HG02571 (cell line): ENCODE results near the gene ADAMTS17.
"Not testable (repeated sequence)": the region's sequence is repeated elsewhere in the genome, so short reads cannot be mapped to it uniquely, and the experiment has no call there.

Source experiments
- ATAC-seq: cut with Tn5 transposase; IDR thresholded peaks from one replicate; pipeline ENCODE4 v1.9.1; 2021; ENCODE audit warnings: mild to moderate bottlenecking, moderate library complexity; ENCODE audit not compliant: unreplicated experiment

ADAMTS17 gene

DNA sequence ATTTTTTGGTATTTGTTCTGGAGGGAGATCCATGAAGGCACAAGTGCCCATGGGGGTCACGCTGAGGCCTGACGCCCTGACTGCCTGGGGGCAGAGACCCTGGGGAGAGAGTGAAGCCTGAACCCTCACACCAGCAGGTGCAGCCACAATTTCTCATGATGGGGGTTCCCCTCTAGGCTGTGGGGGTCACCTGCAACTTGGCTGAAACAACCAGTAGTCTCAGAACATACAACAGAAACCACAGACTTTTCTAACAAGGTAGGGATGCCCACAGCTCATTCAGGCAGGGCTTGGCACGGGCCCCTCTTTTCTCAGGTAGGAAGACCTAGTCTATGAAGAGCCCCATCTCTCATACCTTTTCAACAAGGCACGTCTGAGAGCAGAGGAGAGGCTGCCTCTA, 245.1 kb downstream of the ADAMTS17 start:
- no peak for ATAC-seq

DNA sequence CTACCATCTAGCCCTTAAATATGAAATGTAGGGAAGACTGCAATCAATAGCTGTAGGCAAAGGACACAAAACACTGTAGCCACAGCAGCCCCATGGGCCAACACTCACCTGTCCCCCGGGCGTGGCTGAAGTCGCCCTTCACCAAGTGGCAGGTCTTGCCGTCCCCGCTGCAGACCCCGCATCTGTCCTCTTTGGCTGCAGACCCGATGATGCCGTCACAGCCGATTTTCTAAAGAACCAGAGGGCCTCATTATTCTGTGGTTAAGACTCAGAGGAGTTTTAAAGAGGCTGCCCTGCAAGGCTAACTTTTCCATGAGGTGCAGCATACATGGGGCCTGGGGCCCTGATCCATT, 245.6 kb downstream of the ADAMTS17 start:
- no peak for ATAC-seq

DNA sequence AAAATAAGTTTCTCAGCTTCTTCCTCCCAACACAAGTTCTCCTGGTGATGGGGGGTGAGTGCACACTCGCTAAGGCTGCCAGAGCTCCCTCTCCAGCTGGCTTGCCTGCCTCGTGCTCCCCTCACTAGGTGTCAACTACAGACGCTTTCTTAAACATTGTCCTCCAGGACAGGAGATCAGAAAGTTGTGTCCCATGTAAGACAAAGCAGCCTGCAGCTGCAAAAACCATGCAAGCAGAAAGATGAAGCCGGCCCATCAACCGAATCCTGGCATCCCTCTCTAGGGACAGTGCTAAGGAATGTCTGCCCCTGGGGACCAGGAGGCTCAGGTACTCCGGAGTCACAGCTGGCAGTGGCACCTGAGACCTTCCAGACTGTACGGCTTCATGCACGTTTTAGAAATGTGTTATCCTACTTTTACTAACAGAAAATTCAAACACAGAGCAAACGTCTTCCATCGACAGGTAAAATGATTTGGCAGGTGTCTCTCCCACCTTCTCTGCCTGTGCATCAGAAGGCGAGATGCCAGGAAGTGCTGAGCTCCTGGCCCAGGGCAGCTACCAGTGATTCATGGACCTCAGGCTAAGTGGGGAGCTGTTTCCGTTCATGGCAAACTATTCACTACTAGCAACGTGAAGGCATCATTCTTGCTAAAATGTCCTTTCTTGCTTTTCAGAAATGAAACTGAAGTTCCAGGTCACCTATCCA, 246.1 kb downstream of the ADAMTS17 start:
- no peak for ATAC-seq

DNA sequence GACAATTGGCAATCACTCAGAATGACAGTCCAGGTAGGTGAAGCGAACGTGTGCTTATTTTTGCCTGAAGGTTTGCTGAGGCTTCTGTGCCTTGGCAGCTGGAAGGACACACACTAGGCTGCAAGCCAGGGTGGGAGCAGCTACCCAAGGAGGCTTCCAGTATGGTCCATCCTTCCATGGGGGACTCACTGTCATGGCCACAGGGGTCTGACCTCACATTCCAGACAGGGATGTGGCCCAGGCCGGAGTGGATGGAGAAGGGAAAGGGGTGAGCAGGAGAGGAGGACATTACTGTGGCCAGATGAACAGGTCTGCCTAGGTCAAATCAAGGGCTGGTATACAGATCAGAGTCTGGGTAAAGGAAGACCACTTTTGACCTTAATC, 247.7 kb downstream of the ADAMTS17 start:
- no peak for ATAC-seq

DNA sequence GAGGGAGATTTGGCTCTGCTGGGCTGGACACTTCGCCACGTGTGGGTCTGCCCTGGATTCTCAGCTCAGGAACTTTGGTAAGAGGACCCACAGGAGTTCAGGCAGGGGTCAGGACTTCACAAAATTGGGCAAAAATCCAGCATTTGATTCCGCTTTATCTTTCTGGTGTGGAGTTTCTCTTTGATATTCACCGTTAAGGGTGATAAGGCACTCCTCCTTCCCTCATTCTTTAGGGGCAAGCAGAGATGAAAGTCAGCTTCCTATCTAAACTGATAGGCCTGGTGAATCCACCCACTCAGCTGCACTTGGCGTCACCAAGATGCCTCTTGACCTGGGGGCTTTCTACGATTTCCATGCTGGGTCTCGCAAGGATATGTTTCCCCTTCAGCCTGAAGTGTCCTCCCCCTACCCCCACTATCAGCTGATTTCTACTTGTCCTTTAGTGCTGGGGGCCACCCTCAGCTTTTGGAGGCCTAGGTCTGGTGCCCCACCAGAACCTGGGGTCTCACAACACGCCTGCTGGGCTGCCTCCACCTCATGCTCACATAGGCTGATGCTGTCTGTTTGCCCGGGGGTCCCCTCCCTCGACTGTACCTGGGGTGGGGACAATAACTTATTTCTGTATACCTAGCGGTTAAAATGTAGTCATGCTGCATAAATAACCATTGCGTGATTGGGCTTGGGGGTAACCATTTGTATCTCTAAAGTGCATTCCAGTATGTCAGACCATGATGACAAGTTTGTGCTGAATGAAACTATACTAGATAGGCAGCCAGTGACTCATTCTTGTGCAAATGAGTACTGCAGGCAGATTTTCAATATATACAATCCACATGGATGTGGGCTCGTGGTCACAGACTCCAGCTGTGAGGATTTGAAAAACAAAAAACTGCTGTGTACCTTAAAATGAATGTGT, 248.3 kb downstream of the ADAMTS17 start:
- ATAC-seq, result no peak

DNA sequence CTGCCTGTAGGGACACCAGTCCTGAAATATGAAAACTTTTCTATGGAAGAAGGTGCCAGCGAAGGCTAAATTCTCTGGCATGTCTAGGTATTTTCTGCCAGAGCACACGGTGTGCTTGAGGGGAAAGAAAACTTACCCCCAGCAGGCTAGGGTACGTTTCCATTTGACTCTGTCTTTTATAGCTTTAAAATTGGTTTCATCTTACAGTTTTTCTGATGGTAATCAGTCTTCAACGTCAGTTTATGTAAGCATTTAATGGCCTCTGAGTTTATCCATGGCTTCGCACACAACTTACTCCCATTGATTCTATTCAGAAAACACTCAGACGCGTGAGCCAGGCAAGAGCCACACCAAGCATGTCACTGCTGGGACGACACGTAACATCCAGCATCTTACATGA, 249.7 kb downstream of the ADAMTS17 start:
- no peak for ATAC-seq

DNA sequence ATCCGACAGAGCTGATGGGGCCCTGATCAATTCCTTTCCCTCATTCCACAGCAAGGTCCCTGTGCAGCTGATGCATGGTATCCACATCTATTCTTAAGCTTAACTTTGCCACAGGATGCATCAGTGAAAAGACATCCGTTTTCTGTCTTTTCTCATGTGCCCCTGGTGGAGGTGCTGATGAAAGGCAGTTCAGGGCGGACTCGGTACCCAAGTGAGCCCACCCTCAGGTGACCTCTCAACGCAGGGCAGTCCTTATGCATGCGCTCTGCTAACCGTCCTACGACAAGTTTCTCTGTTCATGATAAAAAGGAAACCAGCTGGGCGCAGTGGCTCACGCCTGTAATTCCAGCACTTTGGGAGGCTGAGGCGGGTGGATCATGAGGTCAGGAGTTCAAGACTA, 251.4 kb downstream of the ADAMTS17 start:
- ATAC-seq, result no peak

DNA sequence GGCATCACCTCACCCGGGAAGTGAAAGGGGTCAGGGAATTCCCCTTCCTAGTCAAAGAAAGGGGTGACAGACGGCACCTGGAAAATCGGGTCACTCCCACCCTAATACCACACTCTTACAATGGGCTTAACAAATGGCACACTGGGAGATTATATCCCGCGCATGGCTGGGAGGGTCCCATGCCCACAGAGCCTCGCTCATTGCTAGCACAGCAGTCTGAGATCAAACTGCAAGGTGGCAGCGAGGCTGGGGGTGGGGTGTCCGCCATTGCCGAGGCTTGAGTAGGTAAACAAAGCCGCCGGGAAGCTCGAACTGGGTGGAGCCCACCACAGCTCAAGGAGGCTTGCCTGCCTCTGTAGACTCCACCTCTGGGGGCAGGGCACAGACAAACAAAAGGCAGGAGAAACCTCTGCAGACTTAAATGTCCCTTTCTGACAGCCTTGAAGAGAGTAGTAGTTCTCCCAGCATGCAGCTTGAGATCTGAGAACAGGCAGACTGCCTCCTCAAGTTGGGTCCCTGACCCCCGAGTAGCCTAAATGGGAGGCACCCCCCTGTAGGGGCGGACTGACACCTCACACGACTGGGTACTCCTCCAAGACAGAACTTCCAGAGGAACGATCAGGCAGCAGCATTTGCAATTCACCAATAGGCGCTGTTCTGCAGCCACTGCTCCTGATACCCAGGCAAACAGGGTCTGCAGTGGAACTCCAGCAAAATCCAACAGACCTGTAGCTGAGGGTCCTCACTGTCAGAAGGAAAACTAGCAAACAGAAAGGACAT, 257.5 kb downstream of the ADAMTS17 start:
- ATAC-seq, result not testable (repeated sequence)

DNA sequence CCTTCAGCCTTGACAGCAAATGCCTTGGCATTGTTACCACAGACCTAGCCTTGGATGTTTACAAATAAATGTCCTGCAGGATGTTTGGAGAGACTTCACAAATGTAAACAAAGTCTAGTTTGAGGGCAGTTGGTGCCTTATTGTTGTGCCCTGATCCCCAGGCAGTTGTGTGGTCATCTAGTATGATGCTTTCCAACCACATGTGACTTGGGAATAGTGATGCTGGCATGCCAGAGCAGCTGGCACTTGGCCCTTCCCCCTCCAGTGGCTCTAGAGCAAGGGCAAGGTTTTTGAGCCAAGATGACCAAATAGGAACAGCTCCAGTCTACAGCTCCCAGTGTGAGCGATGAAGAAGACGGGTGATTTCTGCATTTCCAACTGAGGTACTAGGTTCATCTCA, 258.2 kb downstream of the ADAMTS17 start:
- no peak for ATAC-seq

DNA sequence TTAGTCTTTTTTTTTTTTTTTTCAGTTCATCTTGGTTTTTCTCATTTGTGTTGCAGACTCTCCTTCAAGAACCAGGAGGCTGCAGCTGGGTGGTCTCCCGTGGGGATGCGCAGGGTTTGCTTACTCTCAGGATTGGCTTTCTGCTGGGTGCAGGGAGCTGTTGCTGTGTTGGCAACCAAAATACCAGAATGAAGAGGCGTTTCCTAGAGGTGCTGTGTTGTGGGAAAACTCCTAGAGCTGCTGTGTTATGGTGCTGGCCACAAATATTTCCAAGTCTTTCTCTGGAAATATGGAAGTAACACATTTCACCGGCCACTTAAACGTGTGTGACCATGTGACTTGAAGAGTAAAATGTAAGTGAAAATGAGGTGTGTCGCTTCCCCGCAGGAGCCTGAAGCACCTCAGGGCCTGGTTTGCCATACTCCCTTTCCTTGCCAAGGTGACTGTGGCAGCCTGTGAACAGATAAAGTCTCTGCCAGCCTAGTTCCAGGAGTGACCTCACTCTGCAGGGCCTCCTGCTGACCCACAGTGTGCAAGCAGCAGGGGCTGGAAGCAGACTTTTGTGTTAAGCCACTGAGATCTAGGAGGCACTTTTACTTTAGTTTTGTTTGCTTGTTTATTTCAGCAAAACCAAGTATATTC, 258.9 kb downstream of the ADAMTS17 start:
- no peak for ATAC-seq

DNA sequence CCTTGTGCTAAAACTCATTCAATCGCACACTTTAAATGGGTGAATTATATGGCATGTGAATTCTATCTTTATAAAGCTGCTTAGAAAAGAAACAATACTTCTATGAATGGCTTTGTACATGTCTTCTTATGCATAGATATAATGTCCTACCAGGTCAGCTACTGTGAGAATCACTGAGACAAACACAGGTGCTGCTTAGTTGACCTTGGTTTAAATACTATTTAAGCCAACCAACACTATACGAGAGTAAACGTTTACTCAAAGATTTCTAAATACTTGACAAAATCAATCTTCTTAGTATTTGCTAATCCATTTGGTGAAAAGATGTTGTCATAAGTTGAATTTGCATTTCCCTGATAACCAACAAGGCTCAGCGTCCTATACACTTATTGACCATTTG, 260.3 kb downstream of the ADAMTS17 start:
- no peak for ATAC-seq

DNA sequence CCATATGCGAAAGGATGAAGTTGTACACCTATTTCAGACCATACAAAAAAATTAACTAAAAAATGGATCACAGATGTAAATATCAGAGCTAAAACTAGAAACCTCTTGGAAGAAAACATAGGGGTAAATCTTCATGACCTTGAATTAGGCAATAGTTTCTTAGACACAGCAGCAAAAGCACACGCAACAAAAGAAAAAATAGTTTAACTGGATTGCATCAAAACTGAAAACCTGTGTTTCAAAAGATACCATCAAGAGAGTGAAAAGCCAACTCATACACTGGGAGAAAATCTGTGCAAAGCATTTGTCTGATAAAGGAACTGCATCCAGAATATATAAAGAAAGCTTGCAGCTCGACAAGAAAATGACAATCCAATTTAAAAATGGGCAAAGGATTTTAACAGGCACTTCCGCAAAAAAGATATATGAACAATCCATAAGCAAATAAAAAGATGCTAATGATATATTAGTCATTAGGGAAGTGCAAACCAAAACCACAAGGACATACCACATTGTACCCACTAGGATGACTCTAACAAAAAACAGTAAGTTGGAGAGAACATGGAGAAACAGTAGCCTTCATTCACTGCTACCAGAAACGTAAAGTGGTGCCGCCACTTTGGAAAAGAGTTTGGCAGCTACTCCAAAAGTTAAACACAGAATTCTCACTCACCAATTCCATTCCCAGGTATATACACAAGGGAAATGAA, 263.1 kb downstream of the ADAMTS17 start:
- no peak for ATAC-seq

DNA sequence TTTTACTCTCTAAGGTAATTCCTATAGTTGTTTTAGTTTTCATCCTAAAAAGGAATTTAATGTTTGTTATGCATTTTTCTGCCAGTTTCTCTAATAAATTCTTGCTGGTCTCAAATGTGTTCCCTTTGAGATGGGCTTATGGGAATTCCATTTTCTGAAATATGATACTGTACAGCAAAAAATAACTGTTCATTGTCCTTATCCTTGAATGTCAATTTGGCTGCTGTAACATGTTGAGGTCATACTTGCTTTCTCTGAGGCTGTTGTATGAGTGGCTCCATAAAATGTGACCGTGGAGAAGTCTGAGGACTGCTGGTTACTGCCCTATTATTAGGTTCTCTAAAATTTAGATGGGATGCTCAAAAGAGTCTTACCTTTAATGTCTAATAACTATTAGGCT, 266.5 kb downstream of the ADAMTS17 start:
- no peak for ATAC-seq

DNA sequence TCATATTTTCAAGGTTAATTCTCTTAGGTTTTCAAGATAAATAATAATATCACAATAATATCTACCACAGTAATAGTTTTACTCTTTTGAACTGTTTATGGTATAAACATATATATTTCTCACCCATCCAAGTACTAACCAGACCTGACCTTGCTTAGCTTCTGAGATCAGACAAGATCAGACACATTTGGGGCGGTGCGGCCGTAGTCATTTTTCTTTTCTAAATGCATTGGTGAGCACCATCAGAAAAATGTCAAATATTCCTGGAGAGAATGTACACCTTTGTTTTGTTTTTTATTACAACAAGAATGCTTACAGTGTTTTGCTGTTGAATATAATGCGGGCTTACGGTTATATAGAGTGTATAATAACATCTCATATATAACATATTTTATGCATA, 267.8 kb downstream of the ADAMTS17 start:
- ATAC-seq, result no peak

DNA sequence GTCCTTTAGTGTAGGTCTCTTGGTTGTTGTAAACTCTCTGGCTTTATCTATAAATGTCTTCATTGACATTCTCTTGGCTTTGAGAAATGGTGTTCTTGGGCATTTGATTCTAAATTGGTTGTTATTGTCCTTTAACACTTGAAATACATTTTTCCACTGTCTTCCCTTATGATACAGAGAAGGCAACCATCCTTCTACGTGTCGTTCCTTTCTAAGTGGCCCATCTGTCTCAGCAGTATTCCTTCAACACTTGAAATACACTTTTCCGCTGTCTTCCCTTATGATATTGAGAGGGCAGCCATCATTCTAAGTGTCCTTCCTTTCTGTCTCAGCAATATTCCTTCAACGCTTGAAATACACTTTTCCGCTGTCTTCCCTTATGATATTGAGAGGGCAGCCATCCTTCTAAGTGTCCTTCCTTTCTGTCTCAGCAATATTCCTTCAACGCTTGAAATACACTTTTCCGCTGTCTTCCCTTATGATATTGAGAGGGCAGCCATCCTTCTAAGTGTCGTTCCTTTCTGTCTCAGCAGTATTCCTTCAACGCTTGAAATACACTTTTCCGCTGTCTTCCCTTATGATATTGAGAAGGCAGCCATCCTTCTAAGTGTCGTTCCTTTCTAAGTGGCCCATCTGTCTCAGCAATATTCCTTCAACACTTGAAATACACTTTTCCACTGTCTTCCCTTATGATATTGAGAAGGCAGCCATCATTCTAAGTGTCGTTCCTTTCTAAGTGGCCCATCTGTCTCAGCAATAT, 275.1 kb downstream of the ADAMTS17 start:
- ATAC-seq, result not testable (repeated sequence)

DNA sequence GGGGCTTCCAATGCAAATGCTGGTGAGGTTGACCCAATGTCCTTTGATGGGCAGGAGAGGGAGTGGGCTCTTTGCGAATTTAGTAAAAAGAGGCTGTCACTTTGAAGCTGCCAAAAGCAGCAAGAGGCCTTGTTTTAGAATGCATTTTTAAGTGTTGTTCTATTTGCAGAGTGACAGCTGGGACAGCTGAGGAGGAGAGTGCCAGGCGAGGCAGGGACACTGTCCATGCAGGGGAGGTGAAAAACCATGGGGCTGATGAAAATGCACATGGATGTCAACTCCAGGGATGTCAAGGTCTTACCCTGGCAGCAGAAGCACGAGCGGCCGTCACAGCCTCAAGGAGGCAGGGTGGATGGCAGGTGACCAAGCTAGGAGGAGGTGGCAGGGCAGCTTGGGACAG, 279.8 kb downstream of the ADAMTS17 start:
- ATAC-seq, result no peak

DNA sequence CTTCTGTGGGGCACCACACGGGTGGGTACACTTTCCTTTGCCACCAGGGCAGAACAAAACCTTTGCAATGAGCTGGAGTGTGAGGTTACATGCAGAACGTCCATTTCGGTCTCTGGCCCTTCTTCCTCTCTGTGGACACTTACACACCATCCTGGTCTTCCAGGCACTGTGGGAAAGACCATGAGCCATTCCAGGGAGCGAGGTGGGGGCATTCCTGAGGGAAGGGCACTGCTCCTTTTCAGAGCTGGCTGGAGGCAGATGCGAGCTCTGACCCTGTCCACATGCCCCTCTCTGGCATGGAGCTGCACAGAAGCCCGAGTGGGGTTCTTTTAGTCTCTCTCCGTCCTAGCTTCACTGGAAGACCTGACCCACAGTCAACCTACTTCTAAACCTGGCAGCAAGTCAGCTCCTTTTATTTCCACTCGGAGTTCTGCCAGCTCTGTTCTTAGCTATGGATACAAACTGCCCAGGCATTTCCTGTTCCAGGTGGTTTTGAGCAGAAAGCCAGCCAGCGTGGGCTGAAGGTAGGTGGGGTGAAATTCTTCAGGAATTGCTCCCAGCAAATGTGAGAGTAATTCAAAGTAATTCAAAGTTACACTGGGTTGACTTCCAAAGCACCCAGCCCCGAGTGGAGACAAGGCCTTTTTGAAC, 281.4 kb downstream of the ADAMTS17 start:
- no peak for ATAC-seq

DNA sequence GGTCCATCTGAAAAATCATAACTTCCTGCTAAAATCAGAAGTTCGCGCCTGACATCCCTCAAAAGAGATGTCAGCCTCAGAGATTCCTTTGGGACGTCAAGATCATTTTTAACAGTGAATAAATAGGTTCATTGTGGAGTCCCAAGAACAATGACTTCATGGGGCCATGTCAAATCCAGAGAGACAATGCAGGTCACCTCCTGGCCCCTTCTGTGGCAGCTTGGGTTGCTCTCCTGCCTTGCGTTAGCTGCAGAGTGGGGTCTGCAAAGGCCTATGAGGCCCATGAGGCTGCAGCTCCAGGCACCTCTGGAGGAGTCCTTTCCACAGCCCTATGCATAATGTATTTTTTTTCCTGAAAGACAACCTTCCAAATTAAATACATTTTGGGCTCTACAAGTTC, 282.3 kb downstream of the ADAMTS17 start:
- ATAC-seq, result no peak

DNA sequence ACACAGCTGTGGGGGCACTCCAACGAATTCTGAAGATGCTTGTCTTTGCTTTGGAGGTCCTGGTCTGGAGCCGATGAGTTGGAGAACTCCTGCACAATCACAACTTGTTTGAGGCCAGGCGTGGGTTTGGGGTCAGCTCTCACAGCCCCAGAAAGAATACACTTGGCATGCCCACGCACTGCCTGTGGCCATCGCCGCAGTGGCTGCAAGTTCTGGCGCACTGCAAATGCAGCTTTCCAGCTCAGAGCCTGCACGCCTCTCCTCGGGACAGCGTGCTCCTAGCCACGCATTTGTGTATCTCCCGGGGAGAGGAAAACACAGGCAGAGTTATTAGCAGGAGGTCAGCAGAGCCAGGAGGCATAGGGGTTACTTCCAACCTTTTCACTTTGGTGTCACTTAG, 282.7 kb downstream of the ADAMTS17 start:
- no peak for ATAC-seq
